Endometrium (tissue), 2 donors: ENCODE results near the gene HMGCS2.
"Not testable (repeated sequence)": the region's sequence is repeated elsewhere in the genome, so short reads cannot be mapped to it uniquely, and the experiment has no call there.

Experiments used
- FAIRE-seq: peaks from 2 replicates; lab custom pipeline; 2012; peaks lifted over from hg19 to GRCh38; lab: Jason Lieb, UNC
- donor health status: control.
- donor health status: control.

The HMGCS2 gene

GRCh38 chr1:119787776-119788175 lies 19.1 kb upstream of the HMGCS2 start:
- no peak for FAIRE-seq

GRCh38 chr1:119786473-119787050 lies 17.9 kb upstream of the HMGCS2 start:
- not testable (repeated sequence) for FAIRE-seq

- not testable (repeated sequence) for FAIRE-seq
These were observed 17.3 kb upstream of the HMGCS2 start for GRCh38 chr1:119786046-119786445.

GRCh38 chr1:119784191-119784781 lies 15.6 kb upstream of the HMGCS2 start:
- FAIRE-seq, result no peak

GRCh38 chr1:119783354-119784185 lies 14.9 kb upstream of the HMGCS2 start:
- FAIRE-seq, result no peak

- FAIRE-seq, result no peak
These were observed 14.1 kb upstream of the HMGCS2 start for GRCh38 chr1:119782631-119783325.

- FAIRE-seq, result no peak
These were observed 12.9 kb upstream of the HMGCS2 start for GRCh38 chr1:119781434-119782210.

- no peak for FAIRE-seq
These were observed 11.2 kb upstream of the HMGCS2 start for GRCh38 chr1:119779869-119780356.

GRCh38 chr1:119778886-119779560 lies 10.3 kb upstream of the HMGCS2 start:
- FAIRE-seq, result peak; percentile 77

- FAIRE-seq, result no peak
These were observed 9.7 kb upstream of the HMGCS2 start for GRCh38 chr1:119778359-119778758.

GRCh38 chr1:119774746-119775490 lies 6.2 kb upstream of the HMGCS2 start:
- no peak for FAIRE-seq

- FAIRE-seq, result no peak
These were observed 5.1 kb upstream of the HMGCS2 start for GRCh38 chr1:119773711-119774241.

- no peak for FAIRE-seq
These were observed 3.6 kb upstream of the HMGCS2 start for GRCh38 chr1:119772298-119772697.

GRCh38 chr1:119771770-119772169 lies 3.1 kb upstream of the HMGCS2 start:
- no peak for FAIRE-seq

GRCh38 chr1:119771016-119771415 lies 2.3 kb upstream of the HMGCS2 start:
- no peak for FAIRE-seq

- no peak for FAIRE-seq
These were observed 1.2 kb downstream of the HMGCS2 start for GRCh38 chr1:119767486-119767885.

GRCh38 chr1:119766374-119766794 lies 2.3 kb downstream of the HMGCS2 start:
- FAIRE-seq, result no peak

GRCh38 chr1:119764220-119764619 lies 4.5 kb downstream of the HMGCS2 start:
- no peak for FAIRE-seq

GRCh38 chr1:119762953-119763352 lies 5.8 kb downstream of the HMGCS2 start:
- FAIRE-seq, result no peak

- no peak for FAIRE-seq
These were observed 6.3 kb downstream of the HMGCS2 start for GRCh38 chr1:119762409-119762808.
